Smooth muscle cell (in vitro differentiated cells): ENCODE measurements around the gene IST1. TPM values are rescaled to one million over a fixed set of nuclear protein-coding genes. Genes with fewer than 3 reads are reported as not detected.

Experiments used
- polyA plus RNA-seq: library from polyadenylated mRNA; unstranded; fragments of >200 nt; fragmentation: Nextera tagmentation; extraction: Ambion mirVana; gene quantifications from 2 replicates; pipeline ENCODE4 v1.2.1, GENCODE V29; 2016
- total RNA-seq: library from RNA; depleted of rRNA; stranded (reverse); fragments of >200 nt; gene quantifications from 2 replicates; pipeline ENCODE4 v1.2.3, GENCODE V29; 2014

IST1 gene
- total and polyA plus RNA-seq, 2 experiments from 2014 or later = 125 to 220 TPM

Other genes with a start within 250 kb of the IST1 start
- 5.3 and 6.6 TPM in 2 replicates for gene PHLPP2, start 170.8 kb upstream of the IST1 start, total RNA-seq
- 1.5 and 2.3 TPM in 2 replicates for gene PHLPP2, start 170.8 kb upstream of the IST1 start, polyA plus RNA-seq
- gene AP1G1, start 86.7 kb upstream of the IST1 start, total RNA-seq = 84.4 and 90.3 TPM in 2 replicates
- gene AP1G1, start 86.7 kb upstream of the IST1 start, polyA plus RNA-seq = 17.1 and 19.8 TPM in 2 replicates
- 14.8 and 17.6 TPM in 2 replicates for gene ATXN1L, start 49.6 kb upstream of the IST1 start, total RNA-seq
- gene ATXN1L, start 49.6 kb upstream of the IST1 start, polyA plus RNA-seq = 6.7 and 7.4 TPM in 2 replicates
- 12.0 and 25.4 TPM in 2 replicates for gene ZNF821, start 11.3 kb upstream of the IST1 start, total RNA-seq
- gene ZNF821, start 11.3 kb upstream of the IST1 start, polyA plus RNA-seq = 17.5 and 17.8 TPM in 2 replicates
- 0.09 TPM in 1 of 2 replicates, not detected in the other for gene PKD1L3, start 104.9 kb downstream of the IST1 start, total RNA-seq
- gene PKD1L3, start 104.9 kb downstream of the IST1 start, polyA plus RNA-seq = 0.09 TPM in 1 of 2 replicates, not detected in the other
- 5.0 and 5.1 TPM in 2 replicates for gene DHODH, start 113.2 kb downstream of the IST1 start, total RNA-seq
- 5.7 and 6.2 TPM in 2 replicates for gene DHODH, start 113.2 kb downstream of the IST1 start, polyA plus RNA-seq
- not detected in 2 replicates for gene HP, start 159.0 kb downstream of the IST1 start, total RNA-seq
- 0.33 and 0.52 TPM in 2 replicates for gene HP, start 159.0 kb downstream of the IST1 start, polyA plus RNA-seq
- 0.18 TPM in 1 of 2 replicates, not detected in the other for gene HPR, start 167.7 kb downstream of the IST1 start, total RNA-seq
- gene HPR, start 167.7 kb downstream of the IST1 start, polyA plus RNA-seq = not detected in 2 replicates
- 6.4 and 8.4 TPM in 2 replicates for gene TXNL4B, start 198.1 kb downstream of the IST1 start, total RNA-seq
- gene TXNL4B, start 198.1 kb downstream of the IST1 start, polyA plus RNA-seq = 10.5 and 11.0 TPM in 2 replicates
- gene DHX38, start 198.3 kb downstream of the IST1 start, total RNA-seq = 30.8 and 35.6 TPM in 2 replicates
- gene DHX38, start 198.3 kb downstream of the IST1 start, polyA plus RNA-seq = 45.4 and 67.2 TPM in 2 replicates